Stomach (tissue), 4 donors: Measurements from ENCODE around the gene NEK4.

Experiments used
- CTCF ChIP-seq, 7 experiments: fragments of 450-650 bp in 4 of 7; fragments of 200-600 bp in 3 of 7; sonication (generic) in 3 of 7; IDR thresholded peaks; one replicate each; pipeline ENCODE4 v1.5.1; 2016 to 2019; ENCODE audit warnings: antibody characterized with exemption in 7 of 7, control low read depth in 2 of 7, mild to moderate bottlenecking in 1 of 7
- POLR2A ChIP-seq, 4 donors: fragments of 450-650 bp; IDR thresholded peaks; one replicate each; pipeline ENCODE4 v1.6.1; 2016; ENCODE audit warnings: antibody characterized with exemption in 4 of 4, control low read depth in 2 of 4, mild to moderate bottlenecking in 1 of 4, moderate library complexity in 1 of 4

- TF ChIP-seq POLR2A (IDR thresholded peaks at IDR 0.05): no peak
- no peak for TF ChIP-seq CTCF (IDR thresholded peaks at IDR 0.05)
Observed at GRCh38 chr3:52703341-52703740, 67.4 kb downstream of the NEK4 start.
